Retinal pigment epithelial cell (primary cell): Measurements from ENCODE around the gene FAM170B.

ENCODE experiments used
- DNase-seq: peaks from one replicate; pipeline ENCODE4 v3.0.0-alpha.2; 2010; ENCODE audit warnings: low read depth
- H3K4me3 ChIP-seq: 2 replicates; pipeline ENCODE4 v1.5.1; 2011; ENCODE audit warnings: mild to moderate bottlenecking, low read length, control low read depth, moderate library complexity
- CTCF ChIP-seq: conservative IDR thresholded peaks from 2 replicates; pipeline ENCODE4 v1.5.1; 2011; ENCODE audit warnings: low read depth, low read length, control low read depth, inconsistent platforms

The FAM170B gene

GRCh38 chr10:49090696-49091380 is 43.0 kb downstream of the FAM170B start:
- no peak for DNase-seq
- no peak overlapping the region for H3K4me3 ChIP-seq
- TF ChIP-seq CTCF, result no peak

- TF ChIP-seq CTCF, result no peak
- no peak for DNase-seq
- no peak overlapping the region for H3K4me3 ChIP-seq
Observed at GRCh38 chr10:49090189-49090575, 43.6 kb downstream of the FAM170B start.

- no peak for DNase-seq
- TF ChIP-seq CTCF, result no peak
- H3K4me3 ChIP-seq, result no peak overlapping the region
Observed at GRCh38 chr10:49089557-49090188, 44.1 kb downstream of the FAM170B start.

- H3K4me3 ChIP-seq, result no peak overlapping the region
- no peak for DNase-seq
- no peak for TF ChIP-seq CTCF
Observed at GRCh38 chr10:49089152-49089551, 44.7 kb downstream of the FAM170B start.

- H3K4me3 ChIP-seq, result no peak overlapping the region
- no peak for TF ChIP-seq CTCF
- DNase-seq, result no peak
Observed at GRCh38 chr10:49086889-49087288, 46.9 kb downstream of the FAM170B start.

GRCh38 chr10:49083261-49083660 is 50.6 kb downstream of the FAM170B start:
- TF ChIP-seq CTCF, result no peak
- no peak overlapping the region for H3K4me3 ChIP-seq
- DNase-seq, result no peak

GRCh38 chr10:49082766-49083165 is 51.1 kb downstream of the FAM170B start:
- TF ChIP-seq CTCF, result no peak

More at GRCh38 chr10:49082766-49083165, 51.1 kb downstream of the FAM170B start:
- DNase-seq, result no peak
- H3K4me3 ChIP-seq, result no peak overlapping the region
